ENCODE measurements around the gene SLC25A2. TPM values are rescaled to one million over a fixed set of nuclear protein-coding genes. Genes with fewer than 3 reads are reported as not detected.

SLC25A2 gene
- total and polyA plus RNA-seq, 2 of the 13 experiments (the other 11 are each of a cell fraction or from before 2014, with no cell fraction given) = 0.13 TPM; not detected in 1

- no peaks in the 10 kb centered on the region for H3K36me3 ChIP-seq (replicated peaks in 1 of 2; ENCODE audit: control insufficient read depth in 1 of 2, insufficient read depth in 2 of 2, low read length in 2 of 2)
- POLR2A ChIA-PET = no interaction called here
- no TSS peak for BruUV-seq (replicated peaks)
- FAIRE-seq (no peak), DNase-seq (ENCODE audit: low spot score) (no peak), ATAC-seq (no peak)
- peaks cover 46% of the 10 kb centered on the region for H3K9me3 ChIP-seq (ENCODE audit: low read length)
- intact Hi-C loops (cut with micrococcal nuclease; ENCODE audit: unreplicated experiment) (no loop called here), in situ Hi-C loops (cut with HindIII; ENCODE audit: extremely low pct_ligation_motif_present, low pct_unique_long_range_greater_than_20kb) (no loop called here)
- no peak overlapping the region for H3K9ac ChIP-seq (ENCODE audit: insufficient read depth, low read depth, low read length)
- no peaks in the 10 kb centered on the region for H4K20me1 ChIP-seq (ENCODE audit: insufficient read depth, low read length)
- 26% methylated on average over 1 of the region's 1 CpG for WGBS (ENCODE audit: low lambda C conversion rate)
- H3K4me3 ChIP-seq (replicated peaks in 1 of 3; ENCODE audit: insufficient read depth in 1 of 3, low read depth in 2 of 3, low read length in 3 of 3) = no peak overlapping the region
- H3K4me1 ChIP-seq (ENCODE audit: insufficient read depth, low read length) = no peaks in the 10 kb centered on the region
- H3K4me2 ChIP-seq (ENCODE audit: low read depth, low read length) = no peak overlapping the region
- H3K27me3 ChIP-seq (ENCODE audit: control insufficient read depth in 1 of 2, insufficient read depth in 2 of 2, low read length in 2 of 2) = no peaks in the 10 kb centered on the region
- TF ChIP-seq ZSCAN5A (CRISPR knock-in tag; IDR thresholded peaks at IDR 0.05; ENCODE audit: borderline replicate concordance) (no peak), ZNF180 (CRISPR knock-in tag; IDR thresholded peaks at IDR 0.05; ENCODE audit: borderline replicate concordance, low read depth) (no peak), SOX13 (IDR thresholded peaks at IDR 0.05) (no peak), SOX13 (CRISPR knock-in tag; conservative IDR thresholded peaks at IDR 0.05 in 1 of 2, IDR thresholded peaks at IDR 0.05 in 1 of 2) (no peak), KLF11 (CRISPR knock-in tag; IDR thresholded peaks at IDR 0.05) (no peak), IRF1 (CRISPR knock-in tag; IDR thresholded peaks at IDR 0.05; ENCODE audit: low read depth) (no peak), ZGPAT (CRISPR knock-in tag; IDR thresholded peaks at IDR 0.05) (no peak), RXRB (CRISPR knock-in tag; IDR thresholded peaks at IDR 0.05; ENCODE audit: borderline replicate concordance) (no peak)
- H3K27ac ChIP-seq (ENCODE audit: extremely low read length, insufficient read depth, low read length) = no peak overlapping the region
- H3K79me2 ChIP-seq (ENCODE audit: insufficient read depth, low read length) = no peaks in the 10 kb centered on the region
- CTCF ChIA-PET (ENCODE audit: low intra/inter-chr PET ratio, low total read pairs) = no interaction called here
- H2AFZ ChIP-seq (ENCODE audit: low read length) = no peak overlapping the region
These were observed 2.8 kb upstream of the SLC25A2 start for GRCh38 chr5:141306630-141307029.
